ENCODE results near the gene FFAR4. TPM values are rescaled to one million over a fixed set of nuclear protein-coding genes. Genes with fewer than 3 reads are reported as not detected.

The FFAR4 gene
- total RNA-seq (2022; extraction: Qiagen RNA extraction; ENCODE audit: low read depth), result 0.14 to 0.44 TPM (median 0.25 TPM) in 5 replicates

GRCh38 chr10:93566435-93567276 lies at the start of gene FFAR4:
TSS of gene FFAR4 (plus strand) at chr10:93566665. CDS start at chr10:93566721, 56 bp downstream.

GRCh38 chr10:93601146-93601773 lies 34.8 kb downstream of the FFAR4 start, which contains the start of gene RBP4:
TSS of gene RBP4 (minus strand) at chr10:93601235. CDS start at chr10:93601028, 207 bp downstream.

GRCh38 chr10:93612311-93612710 lies 45.8 kb downstream of the FFAR4 start, which contains the start of gene PDE6C:
TSS of gene PDE6C (plus strand) at chr10:93612537. CDS start at chr10:93612726, 189 bp downstream.

Other genes with a start within 250 kb of the FFAR4 start
- 180 to 248 TPM (median 210 TPM) in 5 replicates for gene MYOF, start 84.3 kb upstream of the FFAR4 start, total RNA-seq (2022; extraction: Qiagen RNA extraction; ENCODE audit: low read depth)
- 47.3 to 72.8 TPM (median 66.7 TPM) in 5 replicates for gene CEP55, start 70.1 kb upstream of the FFAR4 start, total RNA-seq (2022; extraction: Qiagen RNA extraction; ENCODE audit: low read depth)
- 5.1 to 10.4 TPM (median 9.4 TPM) in 5 replicates for gene RBP4, start 34.6 kb downstream of the FFAR4 start, total RNA-seq (2022; extraction: Qiagen RNA extraction; ENCODE audit: low read depth)
- not detected in 5 replicates for gene PDE6C, start 45.9 kb downstream of the FFAR4 start, total RNA-seq (2022; extraction: Qiagen RNA extraction; ENCODE audit: low read depth)
- gene FRA10AC1, start 135.9 kb downstream of the FFAR4 start, total RNA-seq (2022; extraction: Qiagen RNA extraction; ENCODE audit: low read depth), result 2.9 to 6.2 TPM (median 5.7 TPM) in 5 replicates
- gene LGI1, start 191.3 kb downstream of the FFAR4 start, total RNA-seq (2022; extraction: Qiagen RNA extraction; ENCODE audit: low read depth), result not detected in 5 replicates